Measurements from ENCODE around the gene COQ2.

DNA sequence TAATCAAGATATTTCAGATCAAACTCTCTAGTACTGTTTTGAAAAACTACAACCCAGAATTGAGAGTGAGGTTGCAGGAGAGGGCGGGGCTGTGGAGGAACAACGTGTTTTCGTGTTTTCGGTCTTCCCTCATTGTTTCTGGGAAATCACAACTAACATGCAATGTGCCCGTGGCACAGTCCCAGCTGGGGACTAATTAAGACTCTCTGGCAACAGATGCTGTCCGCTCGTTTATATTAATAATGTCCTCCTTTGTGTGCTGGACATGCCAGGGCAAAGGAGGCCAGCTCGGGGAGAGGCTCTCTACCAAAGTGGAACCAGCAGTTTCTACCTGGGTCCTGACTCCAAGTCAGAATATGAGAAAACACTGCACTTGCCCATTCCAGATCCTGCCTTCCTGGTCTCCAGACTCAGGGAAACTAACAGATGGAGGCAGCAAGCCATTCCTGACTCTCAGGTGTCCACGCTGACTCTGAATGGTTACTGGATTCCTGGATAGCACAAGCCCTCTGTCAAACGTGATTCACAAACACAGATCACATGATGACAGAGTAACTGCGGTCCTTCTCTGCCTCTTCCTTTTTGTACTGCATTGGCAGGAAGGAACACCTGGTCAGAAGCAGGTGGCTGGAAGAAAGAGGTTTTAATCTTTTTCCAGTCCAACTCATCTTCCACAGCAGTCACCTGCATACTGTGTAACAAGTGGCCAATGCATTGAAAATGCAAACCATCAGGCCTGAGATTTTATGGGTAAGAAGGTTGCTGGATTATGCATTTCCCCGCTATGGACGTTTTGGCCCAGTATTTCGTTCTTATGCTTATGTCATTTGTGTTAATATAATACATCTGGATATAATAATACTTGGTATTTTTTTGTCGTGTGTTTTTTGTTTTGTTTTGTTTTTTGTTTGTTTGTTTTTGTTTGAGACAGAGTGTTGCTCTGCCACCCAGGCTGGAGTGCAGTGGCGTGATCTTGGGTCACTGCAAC is 65.0 kb downstream of the COQ2 start:
- TF ChIP-seq, protein P1, sequence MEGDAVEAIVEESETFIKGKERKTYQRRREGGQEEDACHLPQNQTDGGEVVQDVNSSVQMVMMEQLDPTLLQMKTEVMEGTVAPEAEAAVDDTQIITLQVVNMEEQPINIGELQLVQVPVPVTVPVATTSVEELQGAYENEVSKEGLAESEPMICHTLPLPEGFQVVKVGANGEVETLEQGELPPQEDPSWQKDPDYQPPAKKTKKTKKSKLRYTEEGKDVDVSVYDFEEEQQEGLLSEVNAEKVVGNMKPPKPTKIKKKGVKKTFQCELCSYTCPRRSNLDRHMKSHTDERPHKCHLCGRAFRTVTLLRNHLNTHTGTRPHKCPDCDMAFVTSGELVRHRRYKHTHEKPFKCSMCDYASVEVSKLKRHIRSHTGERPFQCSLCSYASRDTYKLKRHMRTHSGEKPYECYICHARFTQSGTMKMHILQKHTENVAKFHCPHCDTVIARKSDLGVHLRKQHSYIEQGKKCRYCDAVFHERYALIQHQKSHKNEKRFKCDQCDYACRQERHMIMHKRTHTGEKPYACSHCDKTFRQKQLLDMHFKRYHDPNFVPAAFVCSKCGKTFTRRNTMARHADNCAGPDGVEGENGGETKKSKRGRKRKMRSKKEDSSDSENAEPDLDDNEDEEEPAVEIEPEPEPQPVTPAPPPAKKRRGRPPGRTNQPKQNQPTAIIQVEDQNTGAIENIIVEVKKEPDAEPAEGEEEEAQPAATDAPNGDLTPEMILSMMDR (conservative IDR thresholded peaks at IDR 0.05 in 1 of 2, IDR thresholded peaks at IDR 0.05 in 1 of 2; ENCODE audit: extremely low read depth in 1 of 2, insufficient read depth in 1 of 2, low read depth in 1 of 2, low read length in 2 of 2) = no peak
- no peak for TF ChIP-seq EZH2 (IDR thresholded peaks at IDR 0.05; ENCODE audit: borderline replicate concordance, low read length)

Measured in mammary epithelial cell (primary cell).